ENCODE data around the gene BNIPL. TPM values are rescaled to one million over a fixed set of nuclear protein-coding genes. Genes with fewer than 3 reads are reported as not detected.

BNIPL gene
- total and polyA plus RNA-seq, 2 of the 8 experiments (the other 6 are each of a cell fraction or from before 2014, with no cell fraction given), result 2.4 to 3.3 TPM

- Histone ChIP-seq H3K14ac (ENCODE audit: insufficient read length) (no peak overlapping the region), H3K36me3 (ENCODE audit: control insufficient read depth in 2 of 4, insufficient read depth in 4 of 4, low read length in 3 of 4) (no peaks in the 10 kb centered on the region), H3K27ac (ENCODE audit: low read depth, low read length) (no peak overlapping the region), H3K23me2 (ENCODE audit: low read depth, low read length) (peaks cover 5% of the 10 kb centered on the region), H3K9me3 (ENCODE audit: insufficient read depth in 2 of 2, low read depth in 1 of 2, low read length in 1 of 2) (no peaks in the 10 kb centered on the region), H2BK15ac (ENCODE audit: low read length) (no peak overlapping the region), H4K20me1 (replicated peaks in 1 of 2; ENCODE audit: control insufficient read depth in 1 of 2, insufficient read depth in 2 of 2, low read length in 2 of 2) (no peaks in the 10 kb centered on the region), H2BK12ac (ENCODE audit: low read depth, low read length) (no peak overlapping the region), H2BK5ac (ENCODE audit: low read depth, low read length) (no peak overlapping the region), H4K91ac (replicated peaks; ENCODE audit: insufficient read length, low read length) (no peak overlapping the region), H3K4me1 (replicated peaks in 1 of 4; ENCODE audit: control insufficient read depth in 3 of 4, insufficient read depth in 4 of 4, low read length in 3 of 4) (peaks cover 9 to 12% (median 9%) of the 10 kb centered on the region in 4 experiments; a peak in 6 of 7 replicates), H4K8ac (ENCODE audit: extremely low read depth, insufficient read depth, low read length) (no peak overlapping the region), H3K56ac (replicated peaks; ENCODE audit: insufficient read length, low read depth, low read length) (no peak overlapping the region), H3K4me3 (ENCODE audit: extremely low read depth in 1 of 4, insufficient read depth in 2 of 4, low read depth in 3 of 4, low read length in 4 of 4) (no peak overlapping the region), H2BK20ac (ENCODE audit: low read length) (no peak overlapping the region), H2BK120ac (replicated peaks; ENCODE audit: low read depth, low read length) (no peak overlapping the region), H3K23ac (ENCODE audit: insufficient read length) (no peak overlapping the region), H3K79me2 (ENCODE audit: control insufficient read depth in 1 of 2, insufficient read depth in 2 of 2, low read length in 2 of 2) (peaks cover 0 to 5% of the 10 kb centered on the region in 2 experiments; a peak in 2 of 4 replicates), H3K4ac (replicated peaks; ENCODE audit: insufficient read length, low read depth, low read length) (no peak overlapping the region), H3K4me2 (ENCODE audit: insufficient read depth in 1 of 2, low read depth in 2 of 2, low read length in 2 of 2) (no peak overlapping the region), H3K9ac (replicated peaks in 1 of 4; ENCODE audit: extremely low read depth in 1 of 4, low read depth in 3 of 4, low read length in 3 of 4) (no peak overlapping the region), H3K18ac (ENCODE audit: extremely low read depth, low read length) (no peak overlapping the region), H3K27me3 (replicated peaks in 1 of 4; ENCODE audit: control insufficient read depth in 3 of 4, extremely low read depth in 1 of 4, insufficient read depth in 3 of 4, low read length in 3 of 4) (no peaks in the 10 kb centered on the region), H2AK5ac (ENCODE audit: low read depth, low read length) (no peak overlapping the region), H3K79me1 (ENCODE audit: low read depth, low read length) (no peaks in the 10 kb centered on the region), H2AFZ (ENCODE audit: low read length) (no peak overlapping the region), H4K5ac (ENCODE audit: insufficient read length, low read depth, low read length) (no peak overlapping the region)
- TF ChIP-seq ATF3 (IDR thresholded peaks at IDR 0.05; ENCODE audit: insufficient read depth, low read depth, low read length), result no peak
- no peak for TF ChIP-seq HDAC6 (IDR thresholded peaks at IDR 0.05; ENCODE audit: low read depth, low read length)
- no peak for TF ChIP-seq BRCA1 (IDR thresholded peaks at IDR 0.05; ENCODE audit: low read depth, low read length)
- TF ChIP-seq CEBPB (IDR thresholded peaks at IDR 0.05; ENCODE audit: low read depth, low read length), result no peak
- no peak for TF ChIP-seq JUN (IDR thresholded peaks at IDR 0.05; ENCODE audit: low read depth, low read length)
- TF ChIP-seq MAFK (IDR thresholded peaks at IDR 0.05; ENCODE audit: low read depth, low read length), result no peak
- TF ChIP-seq SP2 (IDR thresholded peaks at IDR 0.05; ENCODE audit: low read length), result no peak
- TF ChIP-seq KDM1A (IDR thresholded peaks at IDR 0.05; ENCODE audit: borderline replicate concordance, low read length), result no peak
- no peak for TF ChIP-seq FOSL1 (IDR thresholded peaks at IDR 0.05; ENCODE audit: insufficient read depth, low read depth, low read length)
- ChIA-PET CTCF (ENCODE audit: partially characterized antibody) (interaction anchor here (1.0 kb wide), 1 partner anchor 36 kb away, joined by 3 read pairs; no protein-coding TSS in a partner anchor), POLR2A (ENCODE audit: partially characterized antibody) (interaction anchor here (1.1 kb wide), 1 partner anchor 29 kb away, joined by 3 read pairs; no protein-coding TSS in a partner anchor)
- DNase-seq (ENCODE audit: low read depth in 1 of 2, low spot score in 2 of 2), result no peak
- no peak for FAIRE-seq
- WGBS, 2 experiments (ENCODE audit: extremely low coverage in 1 of 2, insufficient coverage in 1 of 2, insufficient read length in 1 of 2, insufficient replicate concordance in 2 of 2, low coverage in 1 of 2, low lambda C conversion rate in 2 of 2, missing lambda C conversion rate in 1 of 2), result 91% methylated on average over 3 of the region's 3 CpGs; no CpG with 5 or more reads in 1 of the 2 experiments
Observed at GRCh38 chr1:151010346-151010726, 26.1 kb upstream of the BNIPL start.

All from H1 (cell line).